Trophoblast cell (in vitro differentiated cells and primary cell): ENCODE data around the gene RHBG.

Experiments used
- DNase-seq, 2 donors: peaks; one replicate each; pipeline ENCODE4 v3.0.0-alpha.2; 2016
- H2AFZ ChIP-seq: 2 replicates; pipeline ENCODE4 v1.6.1; 2013; ENCODE audit warnings: low read length, moderate library complexity, mild to moderate bottlenecking; ENCODE audit not compliant: insufficient read depth, poor library complexity
- H2AK5ac ChIP-seq: 2 replicates; pipeline ENCODE4 v1.6.1; 2013; ENCODE audit warnings: mild to moderate bottlenecking, low read length
- H2BK120ac ChIP-seq: 2 replicates; pipeline ENCODE4 v1.6.1; 2013; ENCODE audit warnings: low read length, mild to moderate bottlenecking, moderate library complexity; ENCODE audit not compliant: insufficient read depth, poor library complexity
- H2BK12ac ChIP-seq: 2 replicates; pipeline ENCODE4 v1.6.1; 2013; ENCODE audit warnings: mild to moderate bottlenecking, low read length, moderate library complexity
- H2BK5ac ChIP-seq: 2 replicates; pipeline ENCODE4 v1.6.1; 2013; ENCODE audit warnings: low read length, low read depth, moderate library complexity, mild to moderate bottlenecking; ENCODE audit not compliant: poor library complexity
- H3K14ac ChIP-seq: 2 replicates; pipeline ENCODE4 v1.6.1; 2013; ENCODE audit warnings: mild to moderate bottlenecking, low read length
- H3K18ac ChIP-seq: 2 replicates; pipeline ENCODE4 v1.6.1; 2013; ENCODE audit warnings: mild to moderate bottlenecking, low read length
- H3K23ac ChIP-seq: 2 replicates; pipeline ENCODE4 v1.6.1; 2013; ENCODE audit warnings: low read length
- H3K27ac ChIP-seq: 2 replicates; pipeline ENCODE4 v1.5.1; 2013; ENCODE audit warnings: low read depth, mild to moderate bottlenecking, inconsistent platforms, low read length, moderate library complexity
- H3K27me3 ChIP-seq: 2 replicates; pipeline ENCODE4 v1.6.1; 2013; ENCODE audit warnings: inconsistent platforms, mild to moderate bottlenecking, low read length, moderate library complexity; ENCODE audit not compliant: insufficient read depth
- H3K36me3 ChIP-seq, 2 experiments: 1 replicate in 1 of 2; 2 replicates in 1 of 2; pipeline ENCODE4 v1.6.1; 2013; ENCODE audit warnings: low read length in 2 of 2, mild to moderate bottlenecking in 2 of 2, moderate library complexity in 1 of 2; ENCODE audit not compliant: insufficient read depth in 2 of 2, control insufficient read depth in 1 of 2
- H3K4ac ChIP-seq: 2 replicates; pipeline ENCODE4 v1.6.1; 2013; ENCODE audit warnings: low read depth, mild to moderate bottlenecking, low read length, moderate library complexity
- H3K4me1 ChIP-seq, 2 experiments: 1 replicate in 1 of 2; 2 replicates in 1 of 2; pipeline ENCODE4 v1.6.1; 2013; ENCODE audit warnings: low read length in 2 of 2, mild to moderate bottlenecking in 2 of 2, moderate library complexity in 1 of 2; ENCODE audit not compliant: insufficient read depth in 2 of 2, control insufficient read depth in 1 of 2
- H3K4me2 ChIP-seq: 2 replicates; pipeline ENCODE4 v1.6.1; 2013; ENCODE audit warnings: inconsistent platforms, mild to moderate bottlenecking, low read length, moderate library complexity
- H3K4me3 ChIP-seq: 2 replicates; pipeline ENCODE4 v1.5.1; 2013; ENCODE audit warnings: mild to moderate bottlenecking, low read depth, low read length, inconsistent platforms
- H3K79me1 ChIP-seq: one replicate; pipeline ENCODE4 v1.6.1; 2013; ENCODE audit warnings: low read length
- H3K79me2 ChIP-seq: 2 replicates; pipeline ENCODE4 v1.6.1; 2013; ENCODE audit warnings: low read length, mild to moderate bottlenecking; ENCODE audit not compliant: control insufficient read depth, insufficient read depth, poor library complexity
- H3K9ac ChIP-seq: 2 replicates; pipeline ENCODE4 v1.6.1; 2013; ENCODE audit warnings: mild to moderate bottlenecking, low read length
- H3K9me3 ChIP-seq: 2 replicates; pipeline ENCODE4 v1.6.1; 2013; ENCODE audit warnings: low read depth, mild to moderate bottlenecking, control low read depth, inconsistent platforms, low read length; ENCODE audit not compliant: insufficient read depth
- H4K12ac ChIP-seq: 2 replicates; pipeline ENCODE4 v1.6.1; 2013; ENCODE audit warnings: low read depth, mild to moderate bottlenecking, low read length, moderate library complexity
- H4K8ac ChIP-seq: 2 replicates; pipeline ENCODE4 v1.6.1; 2013; ENCODE audit warnings: low read depth, mild to moderate bottlenecking, low read length, moderate library complexity
- H4K91ac ChIP-seq: one replicate; pipeline ENCODE4 v1.6.1; 2013; ENCODE audit warnings: low read depth, mild to moderate bottlenecking, low read length, moderate library complexity
- WGBS: extraction: QIAGEN DNeasy Blood & Tissue Kit; methylation state at CpG from one replicate; pipeline ENCODE4 v1.1.7; 2013; ENCODE audit warnings: missing lambda C conversion rate; ENCODE audit not compliant: insufficient read length, insufficient coverage; ENCODE audit errors: extremely low coverage; 5-methylcytosine and 5-hydroxymethylcytosine counted together

The RHBG gene

DNA sequence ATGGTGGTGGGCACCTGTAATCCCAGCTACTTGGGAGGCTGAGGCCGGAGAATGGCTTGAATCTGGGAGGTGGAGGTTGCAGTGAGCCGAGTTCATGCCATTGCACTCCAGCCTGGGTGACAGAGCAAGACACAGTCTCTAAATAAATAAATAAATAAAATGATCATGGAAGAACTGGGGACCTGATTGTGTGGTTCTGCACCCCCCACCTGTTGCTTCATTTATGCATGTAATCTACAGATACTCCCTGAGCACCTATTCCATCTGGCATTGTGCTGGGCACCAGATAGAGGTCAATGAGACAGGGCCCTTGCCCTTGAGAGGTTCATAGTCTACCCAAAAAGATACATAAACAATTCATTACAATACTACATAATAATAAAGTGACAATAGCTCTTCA is 11.0 kb upstream of the RHBG start:
- Histone ChIP-seq H4K91ac (no peak overlapping the region), H2AK5ac (no peak overlapping the region), H3K14ac (no peak overlapping the region), H4K8ac (no peak overlapping the region), H2BK5ac (no peak overlapping the region), H3K27ac (no peak overlapping the region), H3K27me3 (no peaks in the 10 kb centered on the region), H3K4me1 (peaks cover 2 to 5% of the 10 kb centered on the region in 2 experiments), H2BK120ac (no peak overlapping the region), H4K12ac (no peak overlapping the region), H3K79me1 (peaks cover 2% of the 10 kb centered on the region), H2AFZ (no peak overlapping the region), H3K18ac (no peak overlapping the region), H3K36me3 (no peaks in the 10 kb centered on the region), H3K79me2 (no peaks in the 10 kb centered on the region), H3K4ac (no peak overlapping the region), H3K9me3 (no peaks in the 10 kb centered on the region), H2BK12ac (no peak overlapping the region), H3K9ac (no peak overlapping the region), H3K23ac (no peak overlapping the region), H3K4me3 (no peak overlapping the region), H3K4me2 (no peak overlapping the region)
- no CpG with 5 or more reads among the region's 2 CpGs for WGBS
- DNase-seq, result no peak

DNA sequence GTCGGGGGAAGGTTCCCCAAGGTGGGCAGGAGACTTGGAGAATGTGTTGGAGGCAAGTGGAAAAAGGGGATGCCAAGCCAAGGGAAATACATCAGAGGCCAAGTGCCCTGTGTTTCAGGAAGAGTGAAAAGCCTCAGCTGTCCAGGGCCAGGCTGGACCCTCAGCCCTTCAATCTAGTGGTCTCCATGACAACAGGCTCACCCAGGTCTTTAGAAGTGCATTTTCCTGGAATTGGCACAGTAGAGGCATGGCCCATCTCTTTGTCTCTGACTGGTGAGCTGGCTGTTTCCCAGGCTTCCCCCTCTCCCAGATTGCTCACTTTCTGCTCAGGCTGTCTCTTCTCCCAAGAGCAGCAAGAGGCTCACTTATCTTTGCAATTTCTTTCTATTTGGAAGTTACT is 10.4 kb upstream of the RHBG start:
- no peaks in the 10 kb centered on the region for H3K79me2 ChIP-seq
- no peak overlapping the region for H3K4me2 ChIP-seq
- H4K91ac ChIP-seq, result no peak overlapping the region
- WGBS, result no CpG with 5 or more reads among the region's 1 CpG
- no peaks in the 10 kb centered on the region for H3K27me3 ChIP-seq
- H3K36me3 ChIP-seq, result no peaks in the 10 kb centered on the region
- H3K4me1 ChIP-seq, result peaks cover 2 to 5% of the 10 kb centered on the region in 2 experiments
- H3K79me1 ChIP-seq, result peaks cover 2% of the 10 kb centered on the region
- H2BK120ac ChIP-seq, result no peak overlapping the region
- no peak overlapping the region for H2AK5ac ChIP-seq
- no peak overlapping the region for H3K4ac ChIP-seq
- H2BK5ac ChIP-seq, result no peak overlapping the region
- H2AFZ ChIP-seq, result no peak overlapping the region
- H4K12ac ChIP-seq, result no peak overlapping the region
- H3K18ac ChIP-seq, result no peak overlapping the region
- H3K14ac ChIP-seq, result no peak overlapping the region
- no peak overlapping the region for H3K9ac ChIP-seq
- DNase-seq, result no peak
- no peak overlapping the region for H3K27ac ChIP-seq
- no peak overlapping the region for H3K23ac ChIP-seq
- no peak overlapping the region for H3K4me3 ChIP-seq
- no peaks in the 10 kb centered on the region for H3K9me3 ChIP-seq
- no peak overlapping the region for H4K8ac ChIP-seq
- no peak overlapping the region for H2BK12ac ChIP-seq

DNA sequence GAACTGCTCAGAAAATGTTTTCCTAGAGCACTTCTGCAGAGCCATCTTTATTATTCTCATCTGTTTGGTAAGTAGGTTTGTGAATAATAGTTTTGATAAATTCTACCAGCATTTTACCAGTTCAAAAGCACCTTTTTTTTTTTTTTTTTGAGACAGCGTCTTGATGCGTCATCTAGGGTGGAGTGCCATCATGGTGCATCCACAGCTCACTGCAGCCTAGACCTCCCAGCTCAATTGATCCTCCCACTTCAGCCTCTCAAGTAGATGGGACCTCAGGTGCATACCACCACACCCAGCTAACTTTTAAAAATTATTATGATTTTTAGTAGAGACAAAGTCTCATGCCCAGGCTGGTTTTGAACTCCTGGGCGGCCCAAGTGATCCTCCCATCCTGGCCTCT is 9.8 kb upstream of the RHBG start:
- H3K27me3 ChIP-seq, result no peaks in the 10 kb centered on the region
- no peak overlapping the region for H3K4me2 ChIP-seq
- H4K8ac ChIP-seq, result no peak overlapping the region
- H3K4ac ChIP-seq, result no peak overlapping the region
- H3K4me1 ChIP-seq, result peaks cover 2 to 5% of the 10 kb centered on the region in 2 experiments
- H3K9ac ChIP-seq, result no peak overlapping the region
- H3K79me1 ChIP-seq, result peaks cover 2% of the 10 kb centered on the region
- no peak overlapping the region for H3K4me3 ChIP-seq
- H3K18ac ChIP-seq, result no peak overlapping the region
- H3K36me3 ChIP-seq, result no peaks in the 10 kb centered on the region
- H2AFZ ChIP-seq, result no peak overlapping the region
- no peak for DNase-seq
- H3K9me3 ChIP-seq, result no peaks in the 10 kb centered on the region
- H2BK5ac ChIP-seq, result no peak overlapping the region
- no CpG with 5 or more reads among the region's 3 CpGs for WGBS
- H3K23ac ChIP-seq, result no peak overlapping the region
- no peak overlapping the region for H3K27ac ChIP-seq
- H4K91ac ChIP-seq, result no peak overlapping the region
- no peak overlapping the region for H2BK120ac ChIP-seq
- no peak overlapping the region for H2AK5ac ChIP-seq
- H2BK12ac ChIP-seq, result no peak overlapping the region
- no peak overlapping the region for H3K14ac ChIP-seq
- H3K79me2 ChIP-seq, result no peaks in the 10 kb centered on the region
- no peak overlapping the region for H4K12ac ChIP-seq

DNA sequence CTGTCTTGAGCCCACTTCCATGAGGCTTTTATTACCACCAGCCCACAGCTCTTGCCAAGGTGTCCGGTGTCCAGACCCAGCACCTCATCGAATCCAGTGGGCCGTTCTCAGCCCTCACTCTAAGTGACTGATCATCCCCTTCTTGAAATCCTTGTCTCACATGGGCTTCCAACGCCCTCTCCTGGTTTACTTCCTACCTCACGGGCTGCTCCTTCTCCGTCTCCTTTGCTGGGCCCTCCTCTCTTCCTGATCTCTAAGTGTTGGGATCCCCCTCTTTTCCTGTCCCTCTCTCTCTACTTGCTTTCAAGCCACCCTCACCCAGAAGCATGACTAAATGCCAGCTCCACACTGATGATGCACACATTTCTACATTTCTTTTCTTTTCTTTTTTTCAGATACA is 9.0 kb upstream of the RHBG start:
- Histone ChIP-seq H3K14ac (no peak overlapping the region), H2AK5ac (no peak overlapping the region), H2BK5ac (no peak overlapping the region), H3K79me2 (no peaks in the 10 kb centered on the region), H3K27ac (no peak overlapping the region), H3K4ac (no peak overlapping the region), H3K36me3 (no peaks in the 10 kb centered on the region), H2AFZ (no peak overlapping the region), H3K79me1 (peaks cover 2% of the 10 kb centered on the region), H3K27me3 (no peaks in the 10 kb centered on the region), H3K9ac (no peak overlapping the region), H3K9me3 (peaks cover 3% of the 10 kb centered on the region), H3K18ac (no peak overlapping the region), H4K91ac (no peak overlapping the region), H2BK12ac (no peak overlapping the region), H3K4me2 (no peak overlapping the region), H4K8ac (no peak overlapping the region), H3K4me3 (no peak overlapping the region), H4K12ac (no peak overlapping the region), H3K23ac (no peak overlapping the region), H3K4me1 (peaks cover 2 to 5% of the 10 kb centered on the region in 2 experiments), H2BK120ac (no peak overlapping the region)
- peak in 1 of 2 donors; percentile 18 for DNase-seq
- no CpG with 5 or more reads among the region's 6 CpGs for WGBS
